Stimulated activated CD8-positive, alpha-beta memory T cell treated with anti-CD3 and anti-CD28 coated beads, Interleukin-7, amount 100 ng/mL, for 4 hours (primary cell): ENCODE data around the gene ZNF318.

Experiments
- DNase-seq, 2 donors: peaks; one replicate each; pipeline ENCODE4 v3.0.0-alpha.2; 2020; ENCODE audit warnings: low read depth in 2 of 2

Gene ZNF318

DNA sequence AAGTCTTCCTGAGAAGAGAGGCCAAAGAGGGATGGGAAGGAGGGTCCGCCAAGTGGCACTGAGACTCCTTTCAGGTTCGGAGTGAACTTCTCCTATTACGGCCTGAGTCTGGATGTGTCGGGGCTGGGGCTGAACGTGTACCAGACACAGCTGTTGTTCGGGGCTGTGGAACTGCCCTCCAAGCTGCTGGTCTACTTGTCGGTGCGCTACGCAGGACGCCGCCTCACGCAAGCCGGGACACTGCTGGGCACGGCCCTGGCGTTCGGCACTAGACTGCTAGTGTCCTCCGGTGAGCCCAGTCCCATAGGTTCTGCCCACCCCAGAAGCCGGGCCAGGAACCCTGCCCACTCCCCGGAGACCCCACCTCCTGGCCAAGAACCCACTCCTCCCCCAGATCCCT lies 67.3 kb downstream of the ZNF318 start:
- DNase-seq = no peak

DNA sequence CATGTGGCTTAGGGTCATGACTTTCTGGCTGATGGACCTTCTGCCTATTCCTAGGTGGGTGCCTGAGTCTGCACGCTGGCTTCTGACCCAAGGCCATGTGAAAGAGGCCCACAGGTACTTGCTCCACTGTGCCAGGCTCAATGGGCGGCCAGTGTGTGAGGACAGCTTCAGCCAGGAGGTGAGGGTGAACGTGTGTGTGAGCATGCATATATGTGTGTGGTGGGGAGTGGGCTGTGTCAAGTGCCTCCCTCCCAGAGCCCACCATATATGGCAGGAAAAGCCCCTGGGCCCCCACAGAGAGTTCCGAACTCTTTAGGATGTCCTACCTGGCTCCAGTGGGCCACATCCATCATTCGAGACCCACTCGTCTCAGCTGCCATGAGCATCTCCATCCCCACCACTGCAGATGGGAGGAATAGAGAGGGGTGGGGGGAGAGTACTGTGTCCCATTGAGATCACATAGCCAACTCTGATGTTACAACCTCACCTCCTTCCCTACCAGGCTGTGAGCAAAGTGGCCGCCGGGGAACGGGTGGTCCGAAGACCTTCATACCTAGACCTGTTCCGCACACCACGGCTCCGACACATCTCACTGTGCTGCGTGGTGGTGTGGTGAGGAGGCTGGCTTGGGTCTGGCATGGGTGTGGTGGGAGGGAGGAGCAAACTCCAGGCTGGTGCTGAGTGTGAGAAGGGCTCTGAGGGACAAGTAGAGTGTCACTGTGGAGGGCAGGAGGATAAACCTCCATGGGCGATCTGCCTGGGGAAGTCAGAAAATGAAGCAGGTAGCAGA lies 68.2 kb downstream of the ZNF318 start:
- no peak for DNase-seq

- no peak for DNase-seq
Measured at GRCh38 chr6:43299338-43300293, 69.8 kb downstream of the ZNF318 start.

- no peak for DNase-seq
Measured at GRCh38 chr6:43298565-43299337, 70.7 kb downstream of the ZNF318 start.

- no peak for DNase-seq
Measured at GRCh38 chr6:43297644-43298564, 71.5 kb downstream of the ZNF318 start, which contains the start of gene SLC22A7. TSS of gene SLC22A7 (plus strand) at chr6:43298260. CDS start at chr6:43298359, 99 bp downstream.

GRCh38 chr6:43296780-43297497 lies 72.5 kb downstream of the ZNF318 start:
- DNase-seq = no peak

DNA sequence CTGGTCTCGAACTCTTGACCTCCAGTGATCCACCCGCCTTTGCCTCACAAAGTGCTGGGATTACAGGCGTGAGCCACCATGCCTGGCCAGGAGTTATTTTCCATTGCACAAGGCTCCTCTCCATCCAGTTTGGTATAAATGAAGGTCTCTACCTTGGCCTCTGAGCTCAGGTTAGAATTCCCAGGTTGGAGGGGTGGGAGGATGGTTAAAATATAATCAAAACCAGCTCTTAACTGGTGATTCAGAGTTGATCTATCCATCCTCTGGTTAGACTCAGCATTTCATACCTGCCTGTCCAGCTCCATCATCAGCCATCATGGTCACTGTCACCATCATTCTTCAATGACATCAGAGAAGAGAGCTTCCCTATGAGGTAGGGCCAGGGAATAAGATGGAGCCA lies 74.0 kb downstream of the ZNF318 start:
- DNase-seq = no peak

DNA sequence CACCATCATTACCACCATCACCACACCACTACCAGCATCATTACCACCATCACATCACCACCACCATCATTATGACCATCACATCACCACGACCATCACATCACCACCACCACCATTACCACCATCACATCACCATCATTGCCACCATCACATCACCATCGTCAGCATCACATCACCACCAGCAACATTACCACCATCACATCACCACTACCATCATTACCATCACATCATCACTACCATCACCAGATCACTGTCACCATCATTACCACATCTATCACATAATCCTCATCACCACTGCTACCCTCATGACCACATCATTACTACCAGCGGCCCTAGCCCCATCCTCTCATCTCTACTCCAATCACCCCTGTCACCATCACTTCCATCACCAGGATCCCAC lies 74.9 kb downstream of the ZNF318 start:
- no peak for DNase-seq

- no peak for DNase-seq
Measured at GRCh38 chr6:43293698-43294097, 75.7 kb downstream of the ZNF318 start.

DNA sequence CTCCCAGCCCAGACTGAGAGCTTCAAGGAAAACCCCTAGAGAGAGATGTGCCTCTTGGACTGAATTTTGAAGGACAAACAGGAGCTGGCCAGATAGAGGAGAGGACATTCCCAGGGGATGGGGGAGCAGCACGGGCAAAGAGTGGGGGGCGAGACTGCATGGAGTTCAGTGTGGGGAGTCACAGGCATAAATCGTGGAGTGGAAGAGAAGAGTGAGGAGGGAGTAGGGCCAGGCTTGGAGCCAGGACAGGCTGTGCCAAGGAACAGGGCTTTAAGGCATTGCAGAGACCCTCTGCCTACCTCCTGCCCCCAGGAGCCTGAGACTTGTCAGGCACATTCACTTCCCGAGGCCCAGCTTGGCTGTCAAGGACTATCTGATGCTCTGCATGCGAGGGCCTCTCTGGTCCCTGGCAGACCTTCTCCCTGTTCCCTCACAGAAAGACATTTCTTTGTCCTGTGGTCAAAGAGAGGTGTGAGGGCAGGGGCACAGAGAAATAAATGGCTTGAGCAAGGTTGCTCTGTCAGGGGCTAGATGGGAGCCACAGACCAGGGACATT lies 76.6 kb downstream of the ZNF318 start:
- no peak for DNase-seq

GRCh38 chr6:43292341-43292740 lies 77.1 kb downstream of the ZNF318 start:
- DNase-seq = no peak

DNA sequence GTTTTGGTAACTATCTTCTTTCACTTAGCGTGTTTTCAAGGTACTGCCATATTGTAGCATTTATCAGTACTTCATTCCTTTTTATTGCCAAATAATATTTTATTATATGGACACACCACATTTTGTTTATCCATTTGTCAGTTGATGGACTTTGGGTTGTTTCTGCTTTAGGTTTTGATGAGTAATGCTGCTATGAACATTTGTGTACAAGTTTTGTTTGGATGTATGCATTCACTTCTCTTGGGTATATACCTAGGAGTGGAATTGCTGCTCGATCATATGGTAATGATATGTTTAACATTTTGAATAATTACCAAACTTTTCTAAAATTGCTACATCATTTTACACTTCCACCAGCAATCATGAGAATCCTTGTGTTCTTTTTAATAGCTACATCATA lies 77.7 kb downstream of the ZNF318 start:
- DNase-seq = no peak

GRCh38 chr6:43290905-43291355 lies 78.5 kb downstream of the ZNF318 start:
- DNase-seq = no peak

- DNase-seq = no peak
Measured at GRCh38 chr6:43290339-43290904, 79.0 kb downstream of the ZNF318 start.

DNA sequence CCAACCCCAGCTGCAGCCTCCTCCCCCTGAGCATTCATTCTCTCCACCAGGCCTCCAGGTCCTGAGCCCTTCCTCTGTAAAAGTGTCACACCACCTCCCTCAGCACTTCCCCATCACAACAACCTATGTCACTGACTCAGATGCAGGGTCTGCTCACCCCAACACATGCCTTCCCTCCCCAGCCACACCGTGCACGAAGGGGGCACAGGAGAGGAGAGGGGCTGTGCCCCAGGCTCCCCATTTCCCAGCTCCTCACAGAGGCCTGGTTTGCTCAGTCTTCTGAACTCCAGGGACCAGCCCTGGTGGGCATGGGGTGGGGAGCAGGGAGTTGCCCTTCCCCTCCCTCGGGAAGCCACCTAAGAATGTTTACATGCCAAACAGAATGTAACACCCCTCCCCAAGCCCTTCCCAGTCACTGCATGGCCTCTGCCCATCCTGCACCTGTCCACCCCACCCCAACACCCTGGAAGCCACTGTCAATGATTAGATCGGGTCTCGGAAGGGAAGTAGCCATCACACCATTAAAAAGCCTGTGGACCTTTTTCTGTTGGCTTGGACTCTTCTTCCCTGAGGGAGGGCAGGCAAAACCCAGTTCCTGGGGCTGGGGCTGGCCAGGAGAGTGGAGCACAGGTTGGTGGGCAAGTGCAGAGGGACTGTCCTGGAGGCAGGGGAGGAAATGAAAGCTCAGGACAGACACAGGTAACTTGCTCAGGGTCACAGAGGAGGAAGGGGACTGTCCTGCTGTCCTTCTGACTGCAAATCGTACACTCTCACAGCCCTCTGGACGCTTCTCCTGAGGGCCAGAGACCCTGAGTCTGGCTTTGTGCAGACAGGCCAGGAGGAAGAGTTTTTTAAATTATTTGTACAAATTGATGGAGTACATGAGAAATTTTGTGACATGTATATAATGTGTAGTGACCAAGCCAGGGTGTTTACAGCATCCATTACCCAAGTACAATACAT lies 81.4 kb downstream of the ZNF318 start:
- no peak for DNase-seq

DNA sequence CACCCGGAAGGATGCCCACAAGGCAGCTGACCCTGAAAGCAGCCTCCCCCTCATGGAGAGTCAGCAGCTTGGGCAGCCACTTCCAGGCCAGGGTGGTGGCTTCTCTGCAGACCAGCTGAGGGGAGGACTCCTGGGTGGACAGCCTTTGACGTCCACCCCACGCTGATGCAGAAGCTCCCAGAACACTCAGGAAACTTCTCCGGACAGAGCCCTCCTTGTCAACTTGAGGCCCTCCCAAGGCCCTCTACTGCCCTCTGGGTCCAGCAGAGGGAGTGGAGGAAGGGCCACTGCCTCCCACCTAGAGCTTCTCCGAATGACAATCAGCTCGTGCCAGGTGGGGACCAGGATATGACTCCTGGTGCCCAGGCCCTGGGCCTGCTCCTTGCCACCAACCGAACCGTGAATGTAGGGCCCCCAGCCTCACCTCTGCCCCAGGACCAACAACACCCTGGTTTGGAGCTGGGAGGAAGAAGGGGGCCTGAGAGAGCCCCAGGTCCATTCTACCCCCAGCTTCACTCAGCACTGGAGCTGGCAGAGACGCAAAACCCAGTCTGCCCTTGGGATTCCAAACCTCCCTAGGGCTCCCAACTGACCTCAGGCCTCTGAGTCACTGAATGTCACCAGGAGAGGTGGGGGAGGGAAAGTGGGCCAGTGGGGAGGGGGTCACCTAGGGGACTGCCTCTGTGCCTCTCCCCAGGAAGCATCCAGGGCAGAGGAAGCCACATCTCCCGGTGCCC lies 82.3 kb downstream of the ZNF318 start:
- no peak for DNase-seq

GRCh38 chr6:43286456-43286979 lies 82.9 kb downstream of the ZNF318 start:
- no peak for DNase-seq
